Endothelial cell (in vitro differentiated cells): Measurements from ENCODE around the gene HMCN2. TPM values are rescaled to one million over a fixed set of nuclear protein-coding genes. Genes with fewer than 3 reads are reported as not detected.

Experiments used
- DNase-seq: peaks from one replicate; pipeline ENCODE4 v3.0.0; 2021; ENCODE audit warnings: low spot score
- H3K27ac Mint-ChIP-seq: one replicate; pipeline ENCODE4 v1.8.0; 2021; ENCODE audit warnings: mixed read lengths, inconsistent platforms; ENCODE audit not compliant: unreplicated experiment
- H3K27me3 Mint-ChIP-seq: one replicate; pipeline ENCODE4 v1.8.0; 2021; ENCODE audit warnings: mild to moderate bottlenecking, moderate library complexity, mixed read lengths, inconsistent platforms; ENCODE audit not compliant: unreplicated experiment
- H3K36me3 Mint-ChIP-seq: one replicate; pipeline ENCODE4 v1.8.0; 2021; ENCODE audit warnings: mild to moderate bottlenecking, low read depth, mixed read lengths, inconsistent platforms; ENCODE audit not compliant: unreplicated experiment
- H3K4me1 Mint-ChIP-seq: one replicate; pipeline ENCODE4 v1.8.0; 2021; ENCODE audit warnings: mild to moderate bottlenecking, mixed read lengths, inconsistent platforms; ENCODE audit not compliant: unreplicated experiment
- H3K4me3 Mint-ChIP-seq: one replicate; pipeline ENCODE4 v1.8.0; 2021; ENCODE audit warnings: mild to moderate bottlenecking, mixed read lengths, inconsistent platforms; ENCODE audit not compliant: unreplicated experiment
- H3K9me3 Mint-ChIP-seq: one replicate; pipeline ENCODE4 v1.8.0; 2021; ENCODE audit warnings: mixed read lengths, inconsistent platforms; ENCODE audit not compliant: unreplicated experiment
- CTCF ChIP-seq: fragments of 200-600 bp; sonication (generic); IDR thresholded peaks from one replicate; pipeline ENCODE4 v1.5.0; 2021; ENCODE audit warnings: antibody characterized with exemption; ENCODE audit not compliant: unreplicated experiment
- total RNA-seq: library from RNA; stranded (reverse); fragmentation: NEBNext Ultra II Directional; extraction: Animal tissue kit (Norgen Biotek cat#: 25700); gene quantifications from one replicate; pipeline ENCODE4 v1.2.1, GENCODE V29; 2021; ENCODE audit not compliant: unreplicated experiment

Gene HMCN2
- total RNA-seq, 1 donor from 2014 or later, result 29.6 TPM

- TF ChIP-seq CTCF, result peak; percentile 85
- DNase-seq, result peak; percentile 70
- H3K9me3 Mint-ChIP-seq, result no peaks in the 10 kb centered on the region
- H3K36me3 Mint-ChIP-seq, result no peaks in the 10 kb centered on the region
- H3K27me3 Mint-ChIP-seq, result peaks cover 5% of the 10 kb centered on the region
- H3K4me3 Mint-ChIP-seq, result no peak overlapping the region
- no peaks in the 10 kb centered on the region for H3K4me1 Mint-ChIP-seq
- H3K27ac Mint-ChIP-seq, result no peak overlapping the region
Observed at GRCh38 chr9:130343445-130343918, 77.9 kb downstream of the HMCN2 start.

- no peak for TF ChIP-seq CTCF
- Mint-ChIP-seq H3K27ac (no peak overlapping the region), H3K4me3 (no peak overlapping the region), H3K4me1 (no peaks in the 10 kb centered on the region), H3K27me3 (peaks cover 3% of the 10 kb centered on the region), H3K36me3 (no peaks in the 10 kb centered on the region), H3K9me3 (no peaks in the 10 kb centered on the region)
- no peak for DNase-seq
Observed at GRCh38 chr9:130344366-130344765, 78.8 kb downstream of the HMCN2 start.

- no peak for TF ChIP-seq CTCF
Observed at GRCh38 chr9:130345009-130345896, 79.7 kb downstream of the HMCN2 start.

GRCh38 chr9:130345897-130346385, 80.4 kb downstream of the HMCN2 start:
- TF ChIP-seq CTCF, result no peak
- H3K4me1 Mint-ChIP-seq, result no peaks in the 10 kb centered on the region
- peaks cover 7% of the 10 kb centered on the region for H3K27me3 Mint-ChIP-seq
- H3K4me3 Mint-ChIP-seq, result no peak overlapping the region
- no peaks in the 10 kb centered on the region for H3K36me3 Mint-ChIP-seq
- H3K9me3 Mint-ChIP-seq, result no peaks in the 10 kb centered on the region
- DNase-seq, result no peak
- H3K27ac Mint-ChIP-seq, result no peak overlapping the region

More at GRCh38 chr9:130345009-130345896, 79.7 kb downstream of the HMCN2 start:
- DNase-seq, result no peak
- H3K9me3 Mint-ChIP-seq, result no peaks in the 10 kb centered on the region
- H3K27ac Mint-ChIP-seq, result no peak overlapping the region
- no peaks in the 10 kb centered on the region for H3K36me3 Mint-ChIP-seq
- H3K4me1 Mint-ChIP-seq, result no peaks in the 10 kb centered on the region
- H3K27me3 Mint-ChIP-seq, result peaks cover 3% of the 10 kb centered on the region
- no peak overlapping the region for H3K4me3 Mint-ChIP-seq

- Mint-ChIP-seq H3K9me3 (no peaks in the 10 kb centered on the region), H3K36me3 (no peaks in the 10 kb centered on the region), H3K27me3 (peaks cover 11% of the 10 kb centered on the region), H3K4me3 (no peak overlapping the region), H3K27ac (no peak overlapping the region), H3K4me1 (no peaks in the 10 kb centered on the region)
- no peak for DNase-seq
- TF ChIP-seq CTCF, result no peak
Observed at GRCh38 chr9:130346431-130346830, 80.9 kb downstream of the HMCN2 start.
